Measurements from ENCODE around the gene TACC3. TPM values are rescaled to one million over a fixed set of nuclear protein-coding genes. Genes with fewer than 3 reads are reported as not detected.
A peak's percentile ranks its signal among the peaks of the same experiment; 100 is the strongest.

The TACC3 gene
- total RNA-seq, 4 donors from 2014 or later = 14.9 to 41.3 (median 19.6) TPM

DNA sequence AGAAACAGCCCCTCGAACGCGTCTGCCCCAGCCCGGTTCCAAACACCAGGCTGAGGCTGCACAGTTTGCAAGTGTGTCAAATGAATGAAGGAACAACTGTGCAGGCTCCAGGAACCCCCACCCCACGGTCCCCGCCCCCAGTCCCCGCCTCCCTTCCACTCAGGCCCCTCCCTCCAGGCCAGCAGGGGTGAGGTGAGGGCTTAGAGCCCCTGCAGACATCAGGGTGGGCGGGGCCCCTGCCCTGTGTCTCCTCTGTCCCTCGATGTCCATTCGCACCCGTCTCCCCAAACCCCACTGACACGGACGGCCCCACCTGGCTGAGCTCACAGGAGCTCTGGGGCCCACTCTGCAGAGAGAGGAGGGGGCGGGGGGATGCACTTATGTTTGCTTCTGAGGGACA lies 28.5 kb downstream of the TACC3 start:
- H3K9me3 ChIP-seq = no peaks in the 10 kb centered on the region
- H3K27me3 ChIP-seq = peaks cover 0 to 10% (median 0%) of the 10 kb centered on the region in 4 donors
- H3K36me3 ChIP-seq = peaks cover 0 to 4% (median 0%) of the 10 kb centered on the region in 3 donors
- no peak overlapping the region for H3K4me3 ChIP-seq
- no peak overlapping the region for H3K27ac ChIP-seq
- WGBS, 2 donors = 82% methylated on average over 3 of the region's 14 CpGs; no CpG with 5 or more reads in 1 of the 2 donors
- H3K4me1 ChIP-seq = peaks cover 46 to 72% (median 49%) of the 10 kb centered on the region in 3 donors
- intact Hi-C loops (cut with DNase I) = loop anchor here (5.0 kb wide), 3 partner anchors 52 to 152 kb away; no protein-coding TSS in a partner anchor
- no peak for DNase-seq
- TF ChIP-seq POLR2A (IDR thresholded peaks at IDR 0.05) = no peak

DNA sequence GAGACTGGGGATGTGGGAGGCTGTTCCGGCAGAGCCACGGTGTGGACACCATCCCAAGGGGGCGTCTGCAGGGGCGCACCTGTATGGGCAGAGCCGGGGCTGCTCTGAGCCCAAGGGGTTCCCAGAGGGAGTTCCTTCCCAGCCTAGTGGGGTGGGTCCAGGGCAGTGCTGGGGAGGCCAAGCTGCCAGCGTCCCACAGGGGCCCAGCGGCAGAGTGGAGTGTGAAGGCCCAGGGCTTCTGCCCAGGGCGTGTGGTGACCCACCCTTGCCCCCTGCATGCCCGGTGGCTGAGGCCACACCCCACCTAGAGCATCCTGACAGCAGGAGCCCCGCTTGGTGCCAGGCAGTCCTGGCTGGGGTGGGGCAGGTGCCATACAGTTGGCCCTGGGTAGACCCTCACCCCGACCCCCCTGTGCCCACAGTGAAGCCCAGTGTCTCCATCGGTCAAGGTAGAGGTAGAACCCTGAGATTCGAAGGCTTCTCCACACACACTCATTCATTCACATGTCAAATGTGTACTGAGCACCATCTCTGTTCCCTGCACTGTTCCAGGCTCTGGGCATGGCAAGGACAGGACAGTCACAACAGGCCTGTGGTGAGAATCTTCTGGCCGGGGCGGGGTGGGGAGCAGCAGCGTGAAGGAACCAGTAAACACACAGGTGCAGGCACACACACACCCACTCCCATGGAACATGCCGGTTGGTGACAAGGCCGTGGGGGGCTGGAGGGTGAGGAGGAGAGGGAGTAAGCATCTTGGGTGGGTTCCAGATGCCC lies 29.2 kb downstream of the TACC3 start:
- 53% methylated on average over 3 of the region's 18 CpGs; no CpG with 5 or more reads in 1 of the 2 donors for WGBS, 2 donors
- no peak overlapping the region for H3K4me3 ChIP-seq
- peak overlapping the region; percentile 82 to 94 (median 90) for H3K27ac ChIP-seq
- TF ChIP-seq POLR2A (IDR thresholded peaks at IDR 0.05) = no peak
- TF ChIP-seq, protein P1, sequence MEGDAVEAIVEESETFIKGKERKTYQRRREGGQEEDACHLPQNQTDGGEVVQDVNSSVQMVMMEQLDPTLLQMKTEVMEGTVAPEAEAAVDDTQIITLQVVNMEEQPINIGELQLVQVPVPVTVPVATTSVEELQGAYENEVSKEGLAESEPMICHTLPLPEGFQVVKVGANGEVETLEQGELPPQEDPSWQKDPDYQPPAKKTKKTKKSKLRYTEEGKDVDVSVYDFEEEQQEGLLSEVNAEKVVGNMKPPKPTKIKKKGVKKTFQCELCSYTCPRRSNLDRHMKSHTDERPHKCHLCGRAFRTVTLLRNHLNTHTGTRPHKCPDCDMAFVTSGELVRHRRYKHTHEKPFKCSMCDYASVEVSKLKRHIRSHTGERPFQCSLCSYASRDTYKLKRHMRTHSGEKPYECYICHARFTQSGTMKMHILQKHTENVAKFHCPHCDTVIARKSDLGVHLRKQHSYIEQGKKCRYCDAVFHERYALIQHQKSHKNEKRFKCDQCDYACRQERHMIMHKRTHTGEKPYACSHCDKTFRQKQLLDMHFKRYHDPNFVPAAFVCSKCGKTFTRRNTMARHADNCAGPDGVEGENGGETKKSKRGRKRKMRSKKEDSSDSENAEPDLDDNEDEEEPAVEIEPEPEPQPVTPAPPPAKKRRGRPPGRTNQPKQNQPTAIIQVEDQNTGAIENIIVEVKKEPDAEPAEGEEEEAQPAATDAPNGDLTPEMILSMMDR (IDR thresholded peaks at IDR 0.05) = no peak
- H3K36me3 ChIP-seq = no peaks in the 10 kb centered on the region
- peaks cover 0 to 10% (median 0%) of the 10 kb centered on the region in 4 donors for H3K27me3 ChIP-seq
- intact Hi-C loops (cut with DNase I) = loop anchor here (5.0 kb wide), 1 partner anchor 52 kb away; no protein-coding TSS in a partner anchor
- H3K4me1 ChIP-seq = peaks cover 54 to 79% (median 56%) of the 10 kb centered on the region in 3 donors
- no peaks in the 10 kb centered on the region for H3K9me3 ChIP-seq
- DNase-seq = no peak

DNA sequence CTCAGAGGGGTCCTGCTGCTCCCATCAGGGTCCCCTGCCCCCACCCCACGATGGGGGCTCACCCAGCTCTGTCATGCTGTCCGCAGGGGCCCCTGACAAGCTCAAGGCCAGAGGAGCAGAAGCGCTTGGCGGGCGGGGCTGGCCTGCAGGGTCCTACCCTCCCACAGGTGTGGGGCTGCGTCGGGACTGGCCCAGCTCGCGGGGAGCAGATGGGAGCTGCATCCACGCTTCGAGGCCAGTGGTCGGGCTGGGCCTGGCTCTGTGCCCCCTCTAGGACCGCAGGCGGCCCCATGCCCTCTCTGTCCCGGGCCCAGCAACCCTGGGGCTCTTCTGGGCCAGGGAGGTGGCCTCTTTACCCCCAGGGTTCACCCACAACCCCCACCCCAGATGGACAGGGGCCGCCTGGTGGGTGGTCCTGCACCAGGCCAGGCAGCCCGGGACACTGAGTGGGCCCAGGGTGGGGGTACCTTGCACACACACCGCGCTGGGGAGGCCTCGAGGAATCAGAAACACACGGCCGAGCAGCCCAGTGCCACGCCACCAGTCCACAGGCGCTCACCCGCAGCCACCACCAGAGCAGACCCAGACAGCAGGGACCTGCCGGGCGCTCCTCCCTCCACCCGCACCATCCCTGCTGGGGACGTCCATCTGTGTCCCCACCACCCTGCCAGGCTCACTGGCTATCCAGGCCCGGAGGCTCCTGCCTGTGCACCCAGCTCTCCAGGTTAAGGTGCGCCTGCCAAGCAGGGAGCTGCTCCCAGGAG lies 30.0 kb downstream of the TACC3 start:
- no peak for TF ChIP-seq POLR2A (IDR thresholded peaks at IDR 0.05)
- TF ChIP-seq, protein P1 (IDR thresholded peaks at IDR 0.05) = no peak
- Histone ChIP-seq H3K9me3 (no peaks in the 10 kb centered on the region), H3K4me3 (peak overlapping the region in 1 of 4 donors; percentile 34), H3K4me1 (peaks cover 60 to 84% (median 64%) of the 10 kb centered on the region in 3 donors), H3K27ac (peak overlapping the region; percentile 82 to 94 (median 90)), H3K27me3 (peaks cover 0 to 9% (median 0%) of the 10 kb centered on the region in 4 donors), H3K36me3 (no peaks in the 10 kb centered on the region)
- intact Hi-C loops (cut with DNase I) = loop anchor here (5.0 kb wide), 1 partner anchor 51 kb away; no protein-coding TSS in a partner anchor
- 30% methylated on average over 2 of the region's 31 CpGs; no CpG with 5 or more reads in 1 of the 2 donors for WGBS, 2 donors
- DNase-seq = no peak

DNA sequence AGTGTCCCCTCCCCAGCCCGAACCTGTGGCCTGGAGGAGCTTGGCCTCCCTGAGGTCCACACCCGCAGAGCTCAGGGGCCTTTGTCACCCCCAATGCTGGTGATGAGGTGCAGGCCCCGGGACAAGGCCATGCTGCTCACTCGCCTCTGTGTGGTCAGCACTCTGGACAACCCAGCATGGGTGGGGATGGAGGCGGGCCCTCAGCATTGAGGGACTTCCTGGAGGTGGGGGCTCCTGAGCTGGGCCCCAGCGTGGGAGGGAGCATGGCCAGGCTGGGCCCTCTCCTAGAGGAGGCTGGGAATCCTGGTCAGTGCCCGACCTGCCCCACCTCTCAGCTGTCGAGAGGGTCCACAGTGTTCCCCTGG lies 30.6 kb downstream of the TACC3 start:
- no peak for TF ChIP-seq POLR2A (IDR thresholded peaks at IDR 0.05)
- TF ChIP-seq, protein P1 (IDR thresholded peaks at IDR 0.05) = no peak
- intact Hi-C loops (cut with DNase I) = loop anchor here (5.0 kb wide), 1 partner anchor 50 kb away; no protein-coding TSS in a partner anchor
- Histone ChIP-seq H3K9me3 (no peaks in the 10 kb centered on the region), H3K4me1 (peaks cover 66 to 87% (median 67%) of the 10 kb centered on the region in 3 donors), H3K27me3 (peaks cover 0 to 5% (median 0%) of the 10 kb centered on the region in 4 donors), H3K27ac (peak overlapping the region; percentile 82 to 94 (median 90)), H3K4me3 (peak overlapping the region in 1 of 4 donors; percentile 37), H3K36me3 (no peaks in the 10 kb centered on the region)
- DNase-seq = no peak
- WGBS, 2 donors = 0% methylated on average over 2 of the region's 8 CpGs; no CpG with 5 or more reads in 1 of the 2 donors

GRCh38 chr4:1752284-1753041 lies 31.1 kb downstream of the TACC3 start:
- intact Hi-C loops (cut with DNase I) = loop anchor here (5.0 kb wide), 1 partner anchor 50 kb away; no protein-coding TSS in a partner anchor
- DNase-seq = no peak
- H3K4me1 ChIP-seq = peaks cover 71 to 93% (median 71%) of the 10 kb centered on the region in 3 donors
- no peak for TF ChIP-seq POLR2A (IDR thresholded peaks at IDR 0.05)
- TF ChIP-seq, protein P1 (IDR thresholded peaks at IDR 0.05) = peak in 3 of 6 experiments; percentile 7 to 33 (median 29)
- no peaks in the 10 kb centered on the region for H3K9me3 ChIP-seq
- peak overlapping the region in 3 of 4 donors; percentile 2 to 37 (median 9) for H3K4me3 ChIP-seq
- peaks cover 0 to 5% (median 0%) of the 10 kb centered on the region in 4 donors for H3K27me3 ChIP-seq
- no peaks in the 10 kb centered on the region for H3K36me3 ChIP-seq
- 0% methylated on average over 1 of the region's 35 CpGs; no CpG with 5 or more reads in 1 of the 2 donors for WGBS, 2 donors
- H3K27ac ChIP-seq = peak overlapping the region; percentile 82 to 94 (median 90)

All from esophagus squamous epithelium (tissue), 5 donors.